ENCODE measurements around the gene HOXA6.
A peak's percentile ranks its signal among the peaks of the same experiment; 100 is the strongest.

Gene HOXA6

GRCh38 chr7:27137640-27138315, 9.8 kb downstream of the HOXA6 start:
- DNase-seq, result no peak

GRCh38 chr7:27134392-27134791, 13.2 kb downstream of the HOXA6 start:
- DNase-seq, result no peak

GRCh38 chr7:27133409-27134231, 14.0 kb downstream of the HOXA6 start:
- no peak for DNase-seq

GRCh38 chr7:27132978-27133377, 14.6 kb downstream of the HOXA6 start:
- no peak for DNase-seq

DNA sequence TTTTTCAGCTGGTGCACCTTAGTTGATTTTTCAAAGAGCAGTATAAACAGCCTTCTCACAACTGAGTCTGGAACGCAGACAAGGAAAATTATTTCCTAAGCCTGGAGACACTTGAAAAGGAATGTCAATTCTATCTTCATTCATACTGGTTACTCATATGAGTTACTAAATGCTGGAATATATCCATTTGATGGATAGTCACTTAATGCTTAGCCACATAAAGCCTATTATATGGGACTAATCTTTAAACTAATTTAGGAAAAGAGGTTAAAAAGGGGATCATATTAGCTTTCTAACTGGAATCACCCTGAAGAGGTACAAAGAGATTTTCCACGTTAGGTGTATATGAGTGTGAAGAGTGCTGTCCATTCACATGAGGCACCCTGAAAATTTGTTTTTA, 15.4 kb downstream of the HOXA6 start:
- no peak for DNase-seq

DNA sequence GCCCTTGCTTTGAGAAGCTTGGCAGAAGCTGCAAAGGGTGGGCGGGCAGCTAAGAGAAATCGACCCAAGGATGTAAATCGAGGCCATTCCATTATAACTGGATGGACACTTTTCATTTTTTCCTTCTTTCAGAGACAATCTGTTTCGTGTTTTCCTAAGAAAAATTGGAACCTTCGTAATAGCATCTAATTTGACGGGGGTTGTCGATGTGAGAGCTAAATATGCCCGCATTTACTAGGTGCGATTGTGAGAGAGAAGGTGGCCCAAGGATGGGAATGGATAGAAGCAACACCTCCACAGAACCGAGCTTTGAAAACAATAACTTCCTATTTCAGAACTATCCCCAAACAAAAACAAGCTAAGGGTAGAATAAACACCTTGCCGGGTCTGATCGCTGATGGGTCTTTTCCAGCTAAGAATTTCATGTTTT, 16.2 kb downstream of the HOXA6 start:
- no peak for DNase-seq

GRCh38 chr7:27130540-27131389, 16.8 kb downstream of the HOXA6 start, which contains the start of gene HOXA4:
Gene HOXA4, minus strand, starts transcription at chr7:27130757. Its CDS starts 24 bp downstream, at chr7:27130733.
- DNase-seq, result peak; percentile 56 to 70

DNA sequence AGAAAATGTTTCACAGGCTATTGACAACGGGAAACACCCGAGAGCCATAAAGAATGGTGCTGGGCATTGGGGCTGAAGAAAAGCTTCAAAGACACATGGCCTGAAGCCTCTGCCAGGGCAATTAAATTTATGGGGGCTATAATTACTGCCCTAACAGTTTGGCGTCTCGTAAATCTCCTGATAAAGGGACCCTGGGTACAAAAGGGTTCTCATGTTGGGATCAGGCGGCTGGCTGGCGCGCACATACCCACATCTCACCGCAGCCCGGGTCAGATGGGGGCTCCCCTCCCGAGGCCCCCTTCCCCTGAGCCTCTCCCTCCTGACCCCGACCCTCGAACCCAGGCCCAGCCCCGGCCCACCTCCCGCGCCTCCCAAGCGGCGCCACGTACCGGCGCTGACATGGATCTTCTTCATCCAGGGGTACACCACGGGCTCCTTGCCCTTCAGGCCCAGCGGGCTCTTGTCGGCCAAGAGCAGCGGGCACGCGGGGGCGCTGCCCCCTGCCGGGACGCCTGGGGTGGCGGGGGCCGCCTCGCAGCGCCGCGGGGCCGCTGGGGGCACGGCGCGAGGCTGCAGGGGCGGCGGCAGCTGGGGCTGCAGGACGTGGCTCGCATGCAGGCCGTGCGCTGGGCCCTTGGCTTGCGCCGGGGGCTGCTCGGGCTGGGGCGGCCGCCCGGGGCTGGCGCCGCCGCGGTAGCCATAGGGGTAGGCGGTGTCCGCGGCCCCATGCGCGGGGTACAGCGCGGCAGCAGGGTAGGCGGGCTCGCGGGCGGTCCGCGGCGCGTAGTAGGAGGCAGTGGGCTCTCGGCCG, 17.6 kb downstream of the HOXA6 start:
- DNase-seq, result peak in 1 of 2 experiments; percentile 45

GRCh38 chr7:27128776-27129728, 18.5 kb downstream of the HOXA6 start:
- no peak for DNase-seq

DNA sequence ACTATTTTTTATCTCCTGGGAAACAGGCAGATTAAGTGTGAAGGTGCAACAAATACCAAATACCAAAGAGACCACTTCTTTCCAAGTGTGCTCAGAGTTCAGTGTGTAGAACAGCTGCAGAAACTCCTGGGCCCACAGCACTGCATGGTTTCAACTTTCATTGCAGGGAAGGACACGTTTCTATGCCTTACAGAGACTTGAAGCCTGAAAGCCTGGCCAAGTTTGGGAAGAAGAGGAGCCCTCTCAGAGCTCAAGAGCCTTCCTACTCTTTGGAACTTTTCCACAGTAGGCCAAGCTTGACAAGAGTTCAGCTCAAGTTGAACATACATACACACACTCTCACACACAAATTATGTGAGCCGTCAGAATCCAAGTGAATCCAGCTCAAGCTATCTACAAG, 19.5 kb downstream of the HOXA6 start:
- no peak for DNase-seq

DNA sequence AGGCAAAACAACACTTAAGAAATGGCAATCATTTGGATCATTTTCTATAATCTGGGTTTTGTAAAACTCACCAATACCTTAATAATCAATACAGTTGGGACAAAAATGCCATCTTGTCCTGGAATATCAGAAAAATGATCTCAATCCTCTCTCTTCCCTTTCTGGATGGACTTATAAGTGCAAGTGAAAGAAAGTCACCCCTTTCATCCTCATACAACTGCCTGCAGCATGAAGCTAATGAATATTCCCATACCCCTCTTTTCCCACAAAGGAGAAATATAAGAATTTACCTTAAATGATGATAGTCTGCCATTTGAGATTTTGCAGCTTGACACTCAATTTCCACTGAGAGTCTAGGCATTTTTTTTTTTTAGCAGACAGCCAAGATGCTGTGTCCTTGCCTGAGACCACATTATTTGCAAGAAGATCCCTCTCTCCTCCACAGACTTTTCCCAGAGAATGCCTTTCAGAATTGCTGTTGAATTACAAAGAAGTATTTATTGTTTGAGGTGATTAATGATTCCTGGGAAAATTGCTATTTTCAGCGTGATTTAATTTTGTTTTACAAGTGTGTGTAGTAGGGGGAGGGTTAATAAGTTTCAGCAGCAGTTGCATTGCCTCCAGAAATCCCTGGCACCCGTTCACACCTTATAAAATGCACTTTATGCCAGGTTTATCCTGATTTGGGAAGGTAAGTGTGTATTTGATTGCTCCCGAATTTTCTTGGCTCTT, 20.8 kb downstream of the HOXA6 start:
- no peak for DNase-seq

DNA sequence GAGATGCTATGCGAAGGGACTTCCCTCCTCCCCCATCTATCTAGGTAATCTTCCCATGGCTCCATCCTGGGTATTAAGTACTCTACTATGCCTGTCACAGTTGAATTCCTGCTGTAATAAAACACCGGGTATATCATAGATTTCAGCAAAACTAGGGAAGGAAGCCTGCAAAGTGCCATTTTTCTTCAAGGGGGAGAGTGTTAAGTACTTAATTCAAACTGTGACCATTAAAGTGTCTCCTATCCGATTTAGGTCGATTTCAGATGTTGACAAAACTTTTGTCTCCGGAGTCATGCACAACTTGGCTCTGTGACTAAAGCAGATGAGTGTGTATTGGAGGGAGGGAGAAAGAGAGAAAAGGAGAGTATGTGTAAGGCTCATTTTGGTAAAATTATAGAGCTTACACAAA, 21.6 kb downstream of the HOXA6 start:
- DNase-seq, result no peak

DNA sequence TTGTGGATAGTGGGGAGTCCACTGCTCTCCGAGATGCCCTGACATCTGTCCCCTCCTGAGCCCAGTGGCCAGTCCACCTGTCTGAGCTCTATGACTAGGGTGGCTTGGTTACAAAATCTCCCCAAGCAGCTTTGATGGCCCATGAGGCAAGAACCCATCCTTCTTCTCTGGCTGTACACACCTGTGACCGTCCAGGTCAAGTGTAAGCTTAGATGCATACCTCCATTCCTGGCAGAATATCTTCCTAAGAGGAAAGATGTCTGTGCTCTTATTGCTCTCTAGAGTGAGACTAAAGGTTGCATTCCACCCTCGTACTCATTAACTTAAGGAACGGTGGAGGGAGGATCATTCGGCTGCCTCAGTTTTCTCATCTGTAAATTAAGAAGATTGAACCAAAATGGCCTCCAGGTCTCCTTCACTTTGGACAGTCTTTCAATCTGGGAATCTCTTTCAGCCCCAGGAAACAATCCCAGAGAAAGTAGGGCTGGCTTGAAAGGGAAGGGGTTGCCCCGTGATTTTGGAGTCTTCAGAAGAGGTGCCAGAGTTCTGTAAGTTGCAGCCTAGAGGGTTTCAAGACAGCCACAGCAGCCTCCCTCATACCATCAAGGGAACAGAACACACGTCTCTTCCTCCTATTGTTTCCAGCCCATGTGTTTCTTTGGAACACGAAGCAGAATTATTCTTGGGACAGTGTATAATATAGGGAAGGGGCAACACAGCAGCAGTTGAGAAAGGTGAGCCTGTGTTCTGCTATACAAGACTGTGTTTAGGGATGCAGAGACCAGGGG, 22.5 kb downstream of the HOXA6 start:
- DNase-seq, result no peak

GRCh38 chr7:27124096-27124901, 23.3 kb downstream of the HOXA6 start:
- DNase-seq, result no peak

DNA sequence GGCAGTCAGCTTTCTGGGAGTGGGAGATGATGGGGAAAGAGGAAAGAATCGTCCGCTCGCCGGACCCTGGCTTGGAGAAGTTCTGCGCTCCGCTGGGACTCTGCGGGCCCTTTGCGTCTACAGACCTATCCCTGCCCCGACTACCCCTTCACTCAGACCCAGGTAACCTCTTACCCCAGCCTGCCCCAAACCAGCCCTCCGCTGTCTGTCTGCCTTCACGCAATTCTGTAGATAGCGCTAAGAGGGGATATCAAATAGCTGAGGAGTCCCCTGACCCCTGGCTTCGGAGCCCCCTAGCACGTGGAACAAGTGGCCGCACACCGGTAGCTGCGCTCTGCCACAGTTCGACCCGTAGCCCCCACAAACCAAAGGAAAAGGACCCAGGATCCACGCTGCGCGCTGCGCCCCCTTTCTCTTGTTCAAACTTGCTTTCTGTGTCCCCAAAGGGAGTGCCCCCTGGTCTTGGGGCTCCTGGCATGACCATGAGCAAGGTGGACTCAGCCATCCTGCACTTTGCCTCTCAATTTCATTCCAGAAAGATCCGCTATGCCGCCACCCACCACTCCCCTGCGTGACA, 24.0 kb downstream of the HOXA6 start:
- DNase-seq, result no peak

DNA sequence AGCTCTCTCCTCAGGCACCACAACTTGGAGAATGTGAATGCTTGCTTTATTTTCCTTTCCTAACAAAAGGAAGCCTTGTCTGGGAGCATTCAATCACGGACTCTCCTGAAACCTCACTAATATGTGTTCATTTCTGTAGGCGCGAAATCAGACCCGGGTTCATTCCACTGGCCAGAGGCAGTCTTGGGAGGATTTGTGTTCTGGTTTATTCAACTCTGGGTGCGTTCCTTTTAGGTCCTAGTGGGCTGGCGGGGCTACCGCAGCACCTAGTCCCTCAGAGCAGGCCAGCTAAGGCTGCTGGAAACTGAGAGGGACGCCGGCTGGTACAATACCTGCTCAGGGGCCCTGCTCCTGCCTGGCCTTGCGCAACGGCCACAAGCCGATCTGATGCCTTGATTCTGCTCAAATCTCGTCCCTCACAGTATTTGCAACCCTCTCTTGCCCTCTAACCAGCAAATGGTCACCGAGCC, 24.5 kb downstream of the HOXA6 start:
- DNase-seq, result no peak

DNA sequence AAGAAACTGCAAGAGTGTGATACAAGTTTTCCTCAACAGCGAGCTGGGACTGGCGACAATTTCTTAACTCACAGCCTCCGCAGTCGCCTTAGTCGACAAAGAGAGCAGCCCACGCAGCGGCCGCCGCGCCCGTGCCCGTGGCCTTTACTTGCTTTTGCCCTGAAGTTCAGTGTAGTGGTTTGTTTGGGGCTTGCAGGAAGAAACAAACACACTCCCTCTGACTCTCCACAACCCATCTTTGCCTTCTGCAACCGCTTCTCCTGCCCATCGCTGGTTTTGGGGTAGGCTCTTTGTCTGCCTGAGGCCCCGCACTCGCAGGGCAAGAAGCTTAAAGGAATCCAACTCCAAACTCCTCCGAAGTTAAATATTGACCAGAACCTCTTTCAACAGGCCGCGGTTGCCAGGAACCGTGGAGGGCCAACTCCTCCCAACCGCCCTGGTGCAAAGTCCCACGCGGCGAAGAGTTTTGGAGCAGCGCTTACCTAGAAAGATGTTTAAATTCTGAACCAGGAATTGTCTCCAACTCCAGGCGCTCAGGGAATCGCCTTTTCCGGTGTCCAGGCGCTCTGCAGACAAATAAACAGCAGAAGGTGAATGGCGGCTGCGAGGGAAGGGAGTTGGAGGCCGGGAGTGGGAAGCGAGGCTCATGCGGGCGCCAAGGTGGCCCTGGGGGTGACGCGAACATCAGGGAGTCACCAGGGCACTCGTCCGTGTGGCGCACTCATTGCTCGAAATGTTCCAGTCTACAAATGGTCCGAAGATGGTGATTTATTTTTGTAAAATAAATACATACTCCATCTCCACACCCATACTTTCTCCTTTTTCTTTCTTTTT, 25.3 kb downstream of the HOXA6 start:
- no peak for DNase-seq

All from NCI-H2081 (cell line).